Smooth muscle cell of the brain vasculature (primary cell): ENCODE measurements around the gene NME8.
"Not testable (repeated sequence)": the region's sequence is repeated elsewhere in the genome, so short reads cannot be mapped to it uniquely, and the experiment has no call there.

Source experiments
- DNase-seq: peaks from one replicate; pipeline ENCODE4 v3.0.0-alpha.2; 2012; ENCODE audit warnings: low read depth, low spot score

The NME8 gene

GRCh38 chr7:37848297-37848696 is at the start of gene NME8:
Gene NME8, plus strand, starts transcription at chr7:37848597. Its CDS starts 1,670 bp downstream, at chr7:37850267.
- DNase-seq, result no peak

GRCh38 chr7:37806152-37806551 is 42.2 kb upstream of the NME8 start:
- DNase-seq, result no peak

GRCh38 chr7:37812161-37812580 is 36.2 kb upstream of the NME8 start:
- DNase-seq, result not testable (repeated sequence)

GRCh38 chr7:37815671-37816371 is 32.6 kb upstream of the NME8 start:
- no peak for DNase-seq

- DNase-seq, result no peak
These were observed 31.3 kb upstream of the NME8 start for GRCh38 chr7:37816922-37817590.

GRCh38 chr7:37817591-37817960 is 30.8 kb upstream of the NME8 start:
- DNase-seq, result no peak

GRCh38 chr7:37817996-37818720 is 30.2 kb upstream of the NME8 start:
- DNase-seq, result no peak

- DNase-seq, result no peak
These were observed 27.5 kb upstream of the NME8 start for GRCh38 chr7:37820708-37821468.

GRCh38 chr7:37822946-37823345 is 25.5 kb upstream of the NME8 start:
- no peak for DNase-seq

- no peak for DNase-seq
These were observed 24.8 kb upstream of the NME8 start for GRCh38 chr7:37823557-37823956.

GRCh38 chr7:37825038-37825437 is 23.4 kb upstream of the NME8 start:
- no peak for DNase-seq

- DNase-seq, result no peak
These were observed 21.6 kb upstream of the NME8 start for GRCh38 chr7:37826825-37827224.

- DNase-seq, result no peak
These were observed 17.2 kb upstream of the NME8 start for GRCh38 chr7:37831244-37831643.

- no peak for DNase-seq
These were observed 16.2 kb upstream of the NME8 start for GRCh38 chr7:37832194-37832593.

- no peak for DNase-seq
These were observed 15.1 kb upstream of the NME8 start for GRCh38 chr7:37833107-37833817.

GRCh38 chr7:37833818-37834146 is 14.6 kb upstream of the NME8 start:
- no peak for DNase-seq

- DNase-seq, result no peak
These were observed 5.1 kb downstream of the NME8 start for GRCh38 chr7:37853468-37853867.

GRCh38 chr7:37882086-37882485 is 33.7 kb downstream of the NME8 start:
- no peak for DNase-seq

- DNase-seq, result no peak
These were observed 45.0 kb downstream of the NME8 start for GRCh38 chr7:37893359-37893758.

- DNase-seq, result no peak
These were observed 46.3 kb downstream of the NME8 start for GRCh38 chr7:37894671-37895070.

GRCh38 chr7:37899712-37900247 is 51.4 kb downstream of the NME8 start:
- DNase-seq, result no peak
